Colonic mucosa (tissue), 4 donors: ENCODE results near the gene SYT6. TPM values are rescaled to one million over a fixed set of nuclear protein-coding genes. Genes with fewer than 3 reads are reported as not detected.

Experiments used
- DNase-seq: peaks from one replicate; pipeline ENCODE4 v3.0.0-alpha.2; 2020
- H3K27ac ChIP-seq: fragments of 200-600 bp; one replicate; pipeline ENCODE4 v1.8.0; 2021
- H3K27me3 ChIP-seq: fragments of 200-600 bp; one replicate; pipeline ENCODE4 v1.8.0; 2021
- H3K36me3 ChIP-seq: fragments of 200-600 bp; one replicate; pipeline ENCODE4 v1.8.0; 2021
- H3K4me1 ChIP-seq: fragments of 200-600 bp; one replicate; pipeline ENCODE4 v1.8.0; 2021; ENCODE audit warnings: mild to moderate bottlenecking
- H3K4me3 ChIP-seq: fragments of 200-600 bp; one replicate; pipeline ENCODE4 v1.8.0; 2021
- H3K9ac ChIP-seq, 2 donors: one replicate each; pipeline ENCODE4 v1.7.0; 2013; ENCODE audit warnings: control low read depth in 2 of 2, low read depth in 2 of 2, low read length in 2 of 2
- H3K9me3 ChIP-seq: fragments of 200-600 bp; one replicate; pipeline ENCODE4 v1.8.0; 2021
- CTCF ChIP-seq: fragments of 200-600 bp; IDR thresholded peaks from one replicate; pipeline ENCODE4 v1.8.0; 2022; ENCODE audit warnings: antibody characterized with exemption, mild to moderate bottlenecking
- intact Hi-C: fragments of 100-400 bp; cut with DNase I; formaldehyde crosslinking; loops from one replicate; pipeline ENCODE4 v1.14.1; 2022
- total RNA-seq, 2 donors: library from RNA; stranded (reverse); fragmentation: NEBNext Ultra II Directional in 1 of 2; extraction: Animal tissue kit (Norgen Biotek cat#: 25700) in 1 of 2; gene quantifications; one replicate each; pipeline ENCODE4 v1.2.1, GENCODE V29; 2021
- donor health status: healthy.
- donor health status: DM: no; HTN: no; CAD: no.
- donor health status: DM: no; HTN: no; CAD: no.

Gene SYT6
- total RNA-seq, 2 donors from 2014 or later: 0.22 to 0.35 TPM

DNA sequence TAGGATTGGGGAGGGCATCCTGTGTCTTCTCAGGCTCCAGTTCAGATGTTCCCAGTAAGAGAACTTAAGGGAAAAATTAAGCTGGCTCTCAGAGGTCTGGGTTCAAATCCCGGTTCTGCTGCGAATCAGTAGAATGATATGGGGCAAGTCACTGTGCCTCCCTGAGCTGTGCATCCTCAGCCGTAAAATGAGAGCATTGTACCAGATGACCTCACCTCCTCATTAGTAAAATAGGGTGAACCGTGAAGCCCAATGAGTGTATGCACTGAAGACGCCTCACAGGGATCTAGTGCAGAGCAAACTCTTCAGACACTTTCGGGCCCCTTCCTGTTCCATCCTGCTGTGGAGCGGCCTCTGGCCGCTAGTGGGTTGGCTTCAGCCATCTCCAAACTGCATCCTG lies 36.0 kb downstream of the SYT6 start:
- Histone ChIP-seq H3K27me3 (no peaks in the 10 kb centered on the region), H3K27ac (no peak overlapping the region), H3K9ac (no peak overlapping the region), H3K4me1 (no peaks in the 10 kb centered on the region), H3K4me3 (no peak overlapping the region), H3K36me3 (no peaks in the 10 kb centered on the region), H3K9me3 (no peaks in the 10 kb centered on the region)
- intact Hi-C loops: no loop called here
- TF ChIP-seq CTCF: no peak
- no peak for DNase-seq

GRCh38 chr1:114116086-114116485 lies 37.6 kb downstream of the SYT6 start:
- DNase-seq: no peak
- Histone ChIP-seq H3K4me3 (no peak overlapping the region), H3K27me3 (no peaks in the 10 kb centered on the region), H3K27ac (no peak overlapping the region), H3K9ac (no peak overlapping the region), H3K36me3 (no peaks in the 10 kb centered on the region), H3K4me1 (no peaks in the 10 kb centered on the region), H3K9me3 (no peaks in the 10 kb centered on the region)
- TF ChIP-seq CTCF: no peak
- intact Hi-C loops: no loop called here

DNA sequence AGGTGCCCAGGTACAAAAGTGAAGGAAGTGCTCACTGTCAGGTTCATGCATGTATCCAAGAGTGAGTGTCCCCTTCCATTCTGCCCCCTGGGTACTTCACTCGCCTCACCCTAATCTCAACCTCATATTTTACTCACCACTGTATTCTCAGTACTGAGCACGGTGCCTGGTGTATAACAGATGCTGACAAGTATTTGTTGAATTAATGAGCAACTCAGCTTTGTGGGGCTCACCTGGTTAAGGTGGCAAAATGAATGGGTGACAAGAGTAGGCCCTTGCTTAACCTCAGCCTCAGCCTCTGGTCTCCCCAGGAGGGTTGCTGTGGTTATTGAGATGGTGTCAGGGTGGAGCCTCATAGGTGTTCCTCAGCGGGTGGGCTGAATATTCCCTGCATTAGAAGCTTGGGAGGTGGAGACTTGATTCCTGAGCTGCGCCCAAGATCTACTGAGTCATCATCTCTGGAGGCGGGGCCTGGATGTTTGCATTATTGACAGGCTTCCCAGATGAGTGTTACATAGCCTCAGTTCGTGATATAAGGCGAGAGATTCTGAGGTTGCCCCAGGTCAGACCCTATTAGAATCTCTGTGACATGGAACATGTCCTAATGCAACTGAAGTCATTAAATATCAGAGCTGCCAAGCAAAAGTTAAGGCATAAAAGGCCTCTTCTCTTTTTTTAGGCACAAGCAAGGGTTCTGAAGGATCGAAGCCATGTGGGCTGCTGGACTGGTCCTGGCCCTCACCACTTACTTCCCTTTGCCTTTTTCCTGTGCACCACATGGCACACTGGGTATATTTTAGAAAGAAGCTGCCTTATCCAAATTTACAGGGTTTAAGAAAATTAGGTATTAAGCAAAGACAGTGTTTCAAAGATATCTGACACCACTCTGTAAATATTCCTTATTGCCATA lies 39.2 kb downstream of the SYT6 start:
- no peak for DNase-seq
- no peaks in the 10 kb centered on the region for H3K4me1 ChIP-seq
- H3K27me3 ChIP-seq: no peaks in the 10 kb centered on the region
- no peak overlapping the region for H3K27ac ChIP-seq
- TF ChIP-seq CTCF: no peak
- no peaks in the 10 kb centered on the region for H3K36me3 ChIP-seq
- intact Hi-C loops: no loop called here
- H3K9me3 ChIP-seq: no peaks in the 10 kb centered on the region
- no peak overlapping the region for H3K9ac ChIP-seq
- H3K4me3 ChIP-seq: no peak overlapping the region

GRCh38 chr1:114113411-114114184 lies 40.1 kb downstream of the SYT6 start:
- no peak overlapping the region for H3K27ac ChIP-seq
- H3K4me1 ChIP-seq: no peaks in the 10 kb centered on the region
- no peak overlapping the region for H3K9ac ChIP-seq
- H3K4me3 ChIP-seq: no peak overlapping the region
- intact Hi-C loops: no loop called here
- no peaks in the 10 kb centered on the region for H3K9me3 ChIP-seq
- H3K27me3 ChIP-seq: no peaks in the 10 kb centered on the region
- no peaks in the 10 kb centered on the region for H3K36me3 ChIP-seq
- no peak for TF ChIP-seq CTCF
- no peak for DNase-seq

DNA sequence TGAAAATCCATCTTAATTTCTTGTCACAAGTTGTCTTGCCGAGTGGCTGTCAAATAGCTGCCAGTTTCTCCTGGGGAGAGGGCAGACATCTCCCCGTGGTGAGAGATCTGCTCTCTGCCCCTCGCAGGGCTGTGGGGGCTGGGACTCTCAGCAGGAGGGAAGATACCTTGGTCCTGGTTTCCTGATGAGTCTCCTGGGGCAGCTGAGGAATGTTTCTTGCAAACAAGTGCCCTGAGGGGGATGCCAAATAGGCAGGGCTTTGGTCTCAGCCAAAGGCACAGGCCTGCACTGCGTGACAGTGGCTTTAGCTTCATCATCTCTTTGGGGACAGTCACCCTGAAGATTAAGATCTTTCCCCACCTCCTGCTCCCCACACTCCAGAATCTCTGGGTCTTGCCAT lies 40.9 kb downstream of the SYT6 start:
- no peaks in the 10 kb centered on the region for H3K27me3 ChIP-seq
- TF ChIP-seq CTCF: no peak
- intact Hi-C loops: no loop called here
- no peaks in the 10 kb centered on the region for H3K9me3 ChIP-seq
- H3K4me1 ChIP-seq: no peaks in the 10 kb centered on the region
- no peak overlapping the region for H3K27ac ChIP-seq
- H3K9ac ChIP-seq: no peak overlapping the region
- no peak overlapping the region for H3K4me3 ChIP-seq
- DNase-seq: no peak
- no peaks in the 10 kb centered on the region for H3K36me3 ChIP-seq
